ENCODE results near the gene PEDS1. TPM values are rescaled to one million over a fixed set of nuclear protein-coding genes. Genes with fewer than 3 reads are reported as not detected.

PEDS1 gene
- total RNA-seq, 1 experiment from 2014 or later: 37.7 TPM

DNA sequence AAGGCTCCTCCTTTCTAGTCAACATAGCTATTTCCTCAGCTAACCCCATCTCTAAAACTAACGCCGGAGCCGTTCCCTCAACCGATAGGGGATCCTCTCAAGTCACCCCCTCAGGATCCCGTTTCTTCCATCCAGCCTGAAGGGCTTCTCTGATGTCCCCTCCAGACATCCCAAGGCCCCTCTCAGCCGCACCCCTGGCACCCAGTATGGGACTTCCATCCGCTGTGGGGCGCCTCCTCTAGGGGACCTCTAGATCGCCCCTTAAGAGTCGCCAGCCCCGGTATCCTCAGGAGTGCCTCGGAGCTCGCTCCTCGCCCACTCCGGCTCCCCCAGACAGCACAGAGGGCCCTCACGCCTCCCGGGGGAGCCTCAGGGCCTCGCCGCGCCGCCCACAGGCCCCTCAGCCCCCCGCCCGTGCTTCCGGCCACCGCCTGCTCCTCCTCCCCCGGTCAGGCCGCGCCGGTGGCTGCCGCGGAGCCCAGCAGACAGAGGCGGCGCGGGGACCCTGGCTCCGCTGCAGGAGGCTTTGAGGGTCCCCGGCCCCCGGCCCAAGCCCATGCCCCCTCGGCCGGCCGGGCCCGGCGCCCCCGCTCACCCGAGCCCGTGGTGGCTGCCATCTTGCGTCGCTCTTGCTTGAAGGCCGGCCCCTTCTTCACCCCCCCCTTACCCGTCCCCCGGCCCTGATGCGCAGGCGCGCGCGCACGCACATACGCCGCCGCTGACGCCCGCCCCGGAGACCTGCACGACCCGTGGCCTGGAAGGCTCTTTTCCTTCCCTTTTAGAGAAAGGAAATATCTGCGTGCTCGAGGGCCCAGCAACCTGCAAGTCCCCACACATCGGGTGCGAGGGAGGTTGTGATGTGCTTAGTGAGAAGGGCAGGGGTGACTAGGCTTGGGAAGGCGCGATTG lies 40.8 kb downstream of the PEDS1 start, which contains the start of gene UBE2V1:
Gene UBE2V1, minus strand, starts transcription at position 639 of the 908 bp plus-strand sequence. Its CDS starts 22 bp downstream, at position 617.
- Histone ChIP-seq H3K4me3 (peak within 1 kb of the TSS; percentile 94), H4K20me1 (ENCODE audit: insufficient read depth) (peaks cover 41% of the 10 kb centered on the region), H3K4me1 (replicated peaks; ENCODE audit: insufficient read depth) (peaks cover 45% of the 10 kb centered on the region), H2AFZ (peak within 1 kb of the TSS; percentile 78), H3K4me2 (peak within 1 kb of the TSS; percentile 89), H3K9me2 (ENCODE audit: insufficient read depth) (no peaks in the 10 kb centered on the region), H3F3A (ENCODE audit: insufficient read depth, low read depth) (peaks cover 34% of the 10 kb centered on the region), H3K9me3 (ENCODE audit: insufficient read depth, low read depth) (no peaks in the 10 kb centered on the region), H3K27ac (peak within 1 kb of the TSS; percentile 64), H3K79me2 (ENCODE audit: low read depth) (peaks cover 73% of the 10 kb centered on the region), H3K27me3 (ENCODE audit: insufficient read depth, low read depth) (no peaks in the 10 kb centered on the region), H3K36me3 (ENCODE audit: low read depth) (peaks cover 12% of the 10 kb centered on the region; the same call in 1 of the 2 replicates)
- intact Hi-C loops (cut with micrococcal nuclease; ENCODE audit: unreplicated experiment): loop anchor here (5.0 kb wide), 1 partner anchor 40 kb away; the partner anchor contains the start of gene PEDS1
- no TSS peak for BruUV-seq (replicated peaks)
- TF ChIP-seq, protein P1, sequence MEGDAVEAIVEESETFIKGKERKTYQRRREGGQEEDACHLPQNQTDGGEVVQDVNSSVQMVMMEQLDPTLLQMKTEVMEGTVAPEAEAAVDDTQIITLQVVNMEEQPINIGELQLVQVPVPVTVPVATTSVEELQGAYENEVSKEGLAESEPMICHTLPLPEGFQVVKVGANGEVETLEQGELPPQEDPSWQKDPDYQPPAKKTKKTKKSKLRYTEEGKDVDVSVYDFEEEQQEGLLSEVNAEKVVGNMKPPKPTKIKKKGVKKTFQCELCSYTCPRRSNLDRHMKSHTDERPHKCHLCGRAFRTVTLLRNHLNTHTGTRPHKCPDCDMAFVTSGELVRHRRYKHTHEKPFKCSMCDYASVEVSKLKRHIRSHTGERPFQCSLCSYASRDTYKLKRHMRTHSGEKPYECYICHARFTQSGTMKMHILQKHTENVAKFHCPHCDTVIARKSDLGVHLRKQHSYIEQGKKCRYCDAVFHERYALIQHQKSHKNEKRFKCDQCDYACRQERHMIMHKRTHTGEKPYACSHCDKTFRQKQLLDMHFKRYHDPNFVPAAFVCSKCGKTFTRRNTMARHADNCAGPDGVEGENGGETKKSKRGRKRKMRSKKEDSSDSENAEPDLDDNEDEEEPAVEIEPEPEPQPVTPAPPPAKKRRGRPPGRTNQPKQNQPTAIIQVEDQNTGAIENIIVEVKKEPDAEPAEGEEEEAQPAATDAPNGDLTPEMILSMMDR (conservative IDR thresholded peaks at IDR 0.05): no peak; the same call in 1 of the 2 replicates
- TF ChIP-seq EZH2 (IDR thresholded peaks at IDR 0.05; ENCODE audit: low read depth): no peak
- CTCF ChIA-PET: interaction anchor here (0.6 kb wide), 1 partner anchor 681 kb away, joined by 7 read pairs; no protein-coding TSS in a partner anchor
- DNase-seq: peak; percentile 69 to 85
- POLR2A ChIA-PET (ENCODE audit: unreplicated experiment): interaction anchor here (0.6 to 0.7 kb wide), 3 partner anchors 35 to 197 kb away, joined by 3 to 4 read pairs (median 4); no protein-coding TSS in a partner anchor

DNA sequence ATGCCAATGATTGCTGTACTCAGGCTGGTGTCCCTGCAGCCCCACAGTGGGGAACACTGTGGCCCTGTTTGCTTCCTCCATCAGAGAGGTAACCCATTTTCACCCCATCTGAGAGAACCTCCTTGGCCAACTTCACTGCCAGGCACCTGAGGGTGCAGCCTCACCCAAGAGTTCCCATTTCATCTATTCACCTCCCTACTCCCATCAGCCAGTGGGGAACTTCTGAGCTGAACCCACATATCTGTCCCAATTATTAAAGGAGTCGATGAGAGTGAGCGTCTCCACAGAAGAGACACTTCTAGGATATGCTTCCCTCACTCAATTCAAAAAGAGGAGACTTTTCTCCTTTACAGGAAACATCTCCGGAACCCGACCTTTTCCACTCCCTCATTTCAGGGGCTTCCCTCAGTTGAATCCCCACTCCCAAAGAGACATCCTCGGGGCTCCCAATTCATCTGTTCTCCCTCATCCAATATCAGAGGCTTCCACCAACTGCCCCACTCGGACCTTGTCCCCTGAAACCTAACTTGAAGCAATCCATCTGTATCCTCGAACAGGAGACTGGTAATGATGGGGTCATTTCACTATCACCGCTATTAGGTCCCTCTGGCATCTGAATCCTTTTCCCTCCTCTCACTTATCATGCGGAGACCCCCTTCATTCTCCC lies 41.6 kb downstream of the PEDS1 start:
- Histone ChIP-seq H3K4me1 (replicated peaks; ENCODE audit: insufficient read depth) (peaks cover 45% of the 10 kb centered on the region), H3K27ac (peak overlapping the region; percentile 64), H2AFZ (no peak overlapping the region), H3K79me2 (ENCODE audit: low read depth) (peaks cover 81% of the 10 kb centered on the region), H3K36me3 (ENCODE audit: low read depth) (peaks cover 15% of the 10 kb centered on the region; the same call in 1 of the 2 replicates), H3K27me3 (ENCODE audit: insufficient read depth, low read depth) (no peaks in the 10 kb centered on the region), H4K20me1 (ENCODE audit: insufficient read depth) (peaks cover 49% of the 10 kb centered on the region), H3K9me3 (ENCODE audit: insufficient read depth, low read depth) (no peaks in the 10 kb centered on the region), H3K4me2 (peak overlapping the region; percentile 89), H3F3A (ENCODE audit: insufficient read depth, low read depth) (peaks cover 35% of the 10 kb centered on the region), H3K9me2 (ENCODE audit: insufficient read depth) (no peaks in the 10 kb centered on the region), H3K4me3 (peak overlapping the region; percentile 94)
- ChIA-PET POLR2A (ENCODE audit: unreplicated experiment) (no interaction called here), CTCF (interaction anchor here (0.6 kb wide), 1 partner anchor 681 kb away, joined by 7 read pairs; no protein-coding TSS in a partner anchor)
- intact Hi-C loops (cut with micrococcal nuclease; ENCODE audit: unreplicated experiment): loop anchor here (5.0 kb wide), 1 partner anchor 40 kb away; the partner anchor contains the start of gene PEDS1
- no peak for DNase-seq
- TF ChIP-seq, protein P1 (conservative IDR thresholded peaks at IDR 0.05): no peak
- no peak for TF ChIP-seq EZH2 (IDR thresholded peaks at IDR 0.05; ENCODE audit: low read depth)
- BruUV-seq (replicated peaks): TSS peak; percentile 27

Data from PC-9 (cell line).